SU-DHL-6 (cell line): ENCODE measurements around the gene GBX2.

Source experiments
- H2AFZ ChIP-seq: fragments of 200-600 bp; sonication (generic); 2 replicates; pipeline ENCODE4 v1.6.1; 2014; ENCODE audit warnings: low read depth, mild to moderate bottlenecking, moderate library complexity, mixed read lengths, antibody characterized with exemption, low read length; ENCODE audit not compliant: severe bottlenecking
- H3F3A ChIP-seq: fragments of 200-600 bp; shearing (Covaris generic); 2 replicates; pipeline ENCODE4 v1.6.0; 2016; ENCODE audit warnings: antibody characterized with exemption, mild to moderate bottlenecking; ENCODE audit not compliant: insufficient read depth
- H3K27ac ChIP-seq: fragments of 200-600 bp; sonication (generic); 2 replicates; pipeline ENCODE4 v1.5.1; 2016; ENCODE audit warnings: low read depth, mild to moderate bottlenecking, low read length, moderate library complexity, mixed read lengths
- H3K27me3 ChIP-seq: fragments of 200-600 bp; sonication (generic), shearing (Covaris generic); 2 replicates; pipeline ENCODE4 v1.6.0; 2014; ENCODE audit warnings: mild to moderate bottlenecking, low read length
- H3K36me3 ChIP-seq: fragments of 200-600 bp; sonication (generic); 2 replicates; pipeline ENCODE4 v1.6.1; 2014; ENCODE audit warnings: mild to moderate bottlenecking, low read length, mixed read lengths
- H3K4me2 ChIP-seq: fragments of 300-600, 200-600 bp; shearing (Covaris generic), sonication (generic); 2 replicates; pipeline ENCODE4 v1.6.0; 2014; ENCODE audit warnings: low read length, low read depth, mild to moderate bottlenecking; ENCODE audit not compliant: poor library complexity, severe bottlenecking
- H3K4me3 ChIP-seq: fragments of 200-600 bp; sonication (generic); 2 replicates; pipeline ENCODE4 v1.5.1; 2014; ENCODE audit warnings: antibody characterized with exemption, low read length, mild to moderate bottlenecking, mixed read lengths; ENCODE audit not compliant: insufficient read depth, poor library complexity, severe bottlenecking
- H3K79me2 ChIP-seq: fragments of 200-600 bp; sonication (generic); 2 replicates; pipeline ENCODE4 v1.6.1; 2014; ENCODE audit warnings: mild to moderate bottlenecking, low read length, moderate library complexity; ENCODE audit not compliant: insufficient read depth
- H3K9ac ChIP-seq: fragments of 200-600 bp; sonication (generic); 2 replicates; pipeline ENCODE4 v1.7.0; 2014; ENCODE audit warnings: mild to moderate bottlenecking, low read length
- H3K9me2 ChIP-seq: fragments of 200-600 bp; sonication (generic); replicated peaks from 2 replicates; pipeline ENCODE4 v1.6.1; 2014; ENCODE audit warnings: low read length; ENCODE audit not compliant: insufficient read depth
- H3K9me3 ChIP-seq: fragments of 200-600 bp; sonication (generic); 2 replicates; pipeline ENCODE4 v1.6.1; 2014; ENCODE audit warnings: low read length, mixed read lengths; ENCODE audit not compliant: insufficient read depth
- H4K20me1 ChIP-seq: fragments of 200-600 bp; sonication (generic); 2 replicates; pipeline ENCODE4 v1.6.1; 2014; ENCODE audit warnings: low read depth, mild to moderate bottlenecking, antibody characterized with exemption, low read length, moderate library complexity, mixed read lengths
- EZH2phosphoT487 ChIP-seq: fragments of 200-600 bp; sonication (generic), shearing (Covaris generic); conservative IDR thresholded peaks from 2 replicates; pipeline ENCODE4 v1.6.1; 2018; ENCODE audit warnings: mild to moderate bottlenecking, antibody characterized with exemption, low read length, moderate library complexity, mixed read lengths
- TF ChIP-seq, protein P1 (sequence below): fragments of 200-600 bp; sonication (generic); IDR thresholded peaks from one replicate; pipeline ENCODE4 v1.5.1; 2017; ENCODE audit warnings: antibody characterized with exemption, mild to moderate bottlenecking, low read length, moderate library complexity; ENCODE audit not compliant: insufficient read depth, poor library complexity, severe bottlenecking

Gene GBX2

DNA sequence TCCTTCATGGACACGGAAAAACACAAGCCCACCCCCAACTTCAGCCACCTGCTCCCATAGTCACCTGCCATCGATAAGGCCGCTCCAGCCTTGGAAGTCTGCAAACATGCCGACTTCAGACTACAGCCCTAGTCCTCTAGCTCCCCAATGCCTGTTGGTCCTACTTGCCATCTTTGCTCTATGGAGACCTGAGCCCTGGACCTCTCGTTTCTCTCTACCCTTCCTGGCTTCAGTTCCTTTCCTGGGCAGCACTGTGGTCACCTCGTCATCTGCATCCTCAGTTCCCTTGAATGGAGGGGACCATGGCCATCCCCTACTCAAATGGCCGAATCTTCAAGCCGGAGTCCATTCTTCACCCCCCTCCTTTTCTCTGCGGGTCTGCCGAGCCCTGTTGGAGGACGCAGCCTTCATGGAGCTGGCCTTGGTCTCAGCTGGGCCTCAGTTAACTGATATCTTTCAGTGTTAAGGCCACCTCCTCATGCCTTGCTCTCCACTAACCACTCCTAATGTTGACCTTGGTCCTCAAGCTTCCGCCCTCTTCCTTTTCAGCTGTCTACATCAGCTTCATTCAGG lies 47.7 kb upstream of the GBX2 start:
- Histone ChIP-seq H3K27me3 (no peaks in the 10 kb centered on the region), H4K20me1 (no peaks in the 10 kb centered on the region), H3F3A (no peaks in the 10 kb centered on the region), H2AFZ (no peak overlapping the region), H3K4me2 (no peak overlapping the region), H3K4me3 (no peak overlapping the region), H3K9me2 (no peaks in the 10 kb centered on the region), H3K9me3 (no peaks in the 10 kb centered on the region), H3K79me2 (no peaks in the 10 kb centered on the region), H3K9ac (no peak overlapping the region), H3K36me3 (no peaks in the 10 kb centered on the region), H3K27ac (no peak overlapping the region)
- no peak for TF ChIP-seq EZH2phosphoT487
- TF ChIP-seq, protein P1, sequence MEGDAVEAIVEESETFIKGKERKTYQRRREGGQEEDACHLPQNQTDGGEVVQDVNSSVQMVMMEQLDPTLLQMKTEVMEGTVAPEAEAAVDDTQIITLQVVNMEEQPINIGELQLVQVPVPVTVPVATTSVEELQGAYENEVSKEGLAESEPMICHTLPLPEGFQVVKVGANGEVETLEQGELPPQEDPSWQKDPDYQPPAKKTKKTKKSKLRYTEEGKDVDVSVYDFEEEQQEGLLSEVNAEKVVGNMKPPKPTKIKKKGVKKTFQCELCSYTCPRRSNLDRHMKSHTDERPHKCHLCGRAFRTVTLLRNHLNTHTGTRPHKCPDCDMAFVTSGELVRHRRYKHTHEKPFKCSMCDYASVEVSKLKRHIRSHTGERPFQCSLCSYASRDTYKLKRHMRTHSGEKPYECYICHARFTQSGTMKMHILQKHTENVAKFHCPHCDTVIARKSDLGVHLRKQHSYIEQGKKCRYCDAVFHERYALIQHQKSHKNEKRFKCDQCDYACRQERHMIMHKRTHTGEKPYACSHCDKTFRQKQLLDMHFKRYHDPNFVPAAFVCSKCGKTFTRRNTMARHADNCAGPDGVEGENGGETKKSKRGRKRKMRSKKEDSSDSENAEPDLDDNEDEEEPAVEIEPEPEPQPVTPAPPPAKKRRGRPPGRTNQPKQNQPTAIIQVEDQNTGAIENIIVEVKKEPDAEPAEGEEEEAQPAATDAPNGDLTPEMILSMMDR, result no peak

DNA sequence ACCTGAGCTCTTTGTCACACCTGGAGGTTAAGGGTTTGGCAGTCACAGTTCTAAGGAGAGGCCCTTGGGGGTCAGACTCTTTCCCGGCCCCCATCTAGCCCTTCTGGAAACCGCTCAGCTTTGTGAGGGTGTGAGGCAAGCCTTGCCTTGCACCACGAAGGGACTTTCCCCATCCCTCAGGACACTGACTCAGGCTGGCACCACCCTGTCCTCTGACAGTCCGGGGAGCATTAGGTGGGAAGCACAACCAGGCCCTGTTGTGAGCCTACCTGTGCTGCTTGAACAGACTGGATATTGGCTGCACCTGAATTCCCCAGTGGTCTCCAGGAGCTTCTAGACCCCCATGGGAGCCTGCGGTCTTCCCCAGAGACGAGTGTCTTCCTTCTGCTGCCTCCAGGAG lies 47.0 kb upstream of the GBX2 start:
- TF ChIP-seq, protein P1, result no peak
- no peak for TF ChIP-seq EZH2phosphoT487
- H3K36me3 ChIP-seq, result no peaks in the 10 kb centered on the region

DNA sequence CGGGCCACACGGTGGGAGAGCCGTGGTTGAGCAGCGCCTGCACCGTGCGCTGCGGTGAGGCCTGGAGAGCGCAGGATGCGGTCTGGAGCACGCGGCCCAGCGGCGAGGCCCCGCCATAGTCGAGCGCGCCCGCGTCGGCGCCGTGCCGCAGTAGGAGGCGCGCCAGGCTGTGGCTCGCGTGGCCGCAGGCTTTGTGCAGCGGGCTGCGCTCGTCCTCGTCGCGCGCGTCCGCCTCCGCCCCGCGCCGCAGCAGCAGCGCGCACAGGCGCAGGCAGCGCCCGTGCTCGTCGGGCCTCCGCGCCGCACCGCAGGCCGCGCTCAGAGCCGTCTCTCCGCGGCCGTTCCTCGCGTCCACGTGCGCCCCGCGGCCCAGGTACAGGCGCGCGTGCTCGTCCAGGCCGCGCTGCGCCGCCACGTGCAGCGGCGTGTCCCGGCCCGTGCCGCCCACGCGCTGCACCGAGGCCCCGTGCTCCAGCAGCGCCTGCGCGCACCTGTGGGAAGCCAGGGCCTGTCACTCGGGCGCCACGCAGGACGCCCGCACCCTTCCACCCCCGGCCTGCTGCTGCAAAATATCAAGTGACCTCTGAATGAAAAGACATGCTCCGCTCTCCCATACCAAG lies 46.3 kb upstream of the GBX2 start:
- no peaks in the 10 kb centered on the region for H3K27me3 ChIP-seq
- TF ChIP-seq, protein P1, result no peak
- TF ChIP-seq EZH2phosphoT487, result no peak
- H2AFZ ChIP-seq, result no peak overlapping the region

More for the DNA sequence above, 47.0 kb upstream of the GBX2 start:
- H3K9me2 ChIP-seq, result no peaks in the 10 kb centered on the region
- H3K4me2 ChIP-seq, result no peak overlapping the region
- no peak overlapping the region for H2AFZ ChIP-seq
- no peaks in the 10 kb centered on the region for H3K9me3 ChIP-seq
- H4K20me1 ChIP-seq, result no peaks in the 10 kb centered on the region
- no peaks in the 10 kb centered on the region for H3F3A ChIP-seq
- no peak overlapping the region for H3K27ac ChIP-seq
- H3K9ac ChIP-seq, result no peak overlapping the region
- no peaks in the 10 kb centered on the region for H3K27me3 ChIP-seq
- no peak overlapping the region for H3K4me3 ChIP-seq
- H3K79me2 ChIP-seq, result no peaks in the 10 kb centered on the region

More for the DNA sequence above, 46.3 kb upstream of the GBX2 start:
- no peaks in the 10 kb centered on the region for H3K9me2 ChIP-seq
- no peak overlapping the region for H3K9ac ChIP-seq
- H3K4me3 ChIP-seq, result no peak overlapping the region
- no peak overlapping the region for H3K4me2 ChIP-seq
- no peaks in the 10 kb centered on the region for H3K36me3 ChIP-seq
- H3K9me3 ChIP-seq, result no peaks in the 10 kb centered on the region
- no peak overlapping the region for H3K27ac ChIP-seq
- no peaks in the 10 kb centered on the region for H4K20me1 ChIP-seq
- no peaks in the 10 kb centered on the region for H3K79me2 ChIP-seq
- H3F3A ChIP-seq, result no peaks in the 10 kb centered on the region
